PFSK-1 (cell line): ENCODE measurements around the gene SYNRG.

ENCODE experiments used
- FOXP2 ChIP-seq: optimal IDR thresholded peaks from 2 replicates; pipeline ENCODE3; 2011; ENCODE audit warnings: borderline replicate concordance, control low read depth, inconsistent platforms; ENCODE audit not compliant: insufficient read depth; ENCODE audit errors: extremely low read length, extremely low read depth
- POLR2AphosphoS5 ChIP-seq: IDR thresholded peaks from 2 replicates; pipeline ENCODE4 v1.6.1; 2012; ENCODE audit warnings: low read depth, mild to moderate bottlenecking, control low read depth, low read length, moderate library complexity
- REST ChIP-seq, 2 experiments: IDR thresholded peaks; 2 replicates each; pipeline versions ENCODE4 v1.6.1 to v1.8.0; 2011 to 2012; ENCODE audit warnings: low read depth in 2 of 2, low read length in 2 of 2, control low read depth in 1 of 2, inconsistent platforms in 1 of 2, mild to moderate bottlenecking in 1 of 2, moderate library complexity in 1 of 2; ENCODE audit not compliant: insufficient read depth in 1 of 2
- SIN3A ChIP-seq: IDR thresholded peaks from 2 replicates; pipeline ENCODE4 v1.6.1; 2012; ENCODE audit warnings: mild to moderate bottlenecking, low read length, moderate library complexity, borderline replicate concordance; ENCODE audit not compliant: insufficient read depth
- TAF1 ChIP-seq: IDR thresholded peaks from 2 replicates; pipeline ENCODE4 v1.6.1; 2012; ENCODE audit warnings: low read length, control low read depth, borderline replicate concordance; ENCODE audit not compliant: insufficient read depth

DNA sequence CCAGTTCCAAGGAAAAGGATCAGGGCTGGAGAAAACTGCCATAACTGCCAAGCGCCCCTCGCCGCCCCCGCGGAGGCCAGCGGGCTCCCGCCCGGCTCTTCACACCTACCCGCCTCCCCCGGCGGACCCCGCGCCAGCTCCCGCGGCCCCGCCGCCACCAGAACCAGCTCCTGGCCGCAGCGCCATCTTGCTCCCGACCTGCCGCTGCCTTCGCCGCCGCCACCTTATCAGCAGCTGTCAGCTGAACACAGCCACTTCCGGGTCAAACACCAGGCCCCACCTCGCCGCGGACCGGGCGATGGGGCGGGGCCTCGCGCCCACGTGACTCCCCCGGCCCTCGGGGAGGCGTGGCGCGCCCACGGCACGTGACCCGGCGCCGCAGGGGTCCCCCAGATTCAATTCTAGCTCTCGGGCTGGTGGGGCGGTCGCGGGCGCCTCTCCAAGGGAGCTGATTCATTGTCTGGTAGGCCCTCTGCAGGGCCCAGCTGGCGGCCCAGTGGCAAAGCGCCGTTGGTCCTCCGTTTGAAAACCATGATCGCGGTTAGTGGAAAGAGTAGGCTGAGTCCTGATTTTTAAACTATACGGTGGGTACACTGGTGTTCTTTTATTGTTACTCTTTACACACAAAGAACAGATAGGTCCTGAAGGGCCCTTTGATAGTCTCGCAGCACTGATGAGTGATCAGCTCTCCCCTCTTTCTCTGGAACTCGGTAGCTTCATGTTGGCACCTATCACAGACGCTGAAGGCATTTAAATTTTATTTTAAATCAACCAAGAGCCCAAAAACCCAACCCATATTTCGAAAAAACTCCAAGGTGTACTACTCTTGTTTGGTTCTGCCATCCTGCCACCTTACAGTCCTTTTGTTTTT, at the start of gene SYNRG:
- TF ChIP-seq TAF1: peak; percentile 86; the same call in 1 of the 2 replicates
- peak in 1 of 2 experiments; percentile 54; a peak in 1 of 4 replicates for TF ChIP-seq REST (IDR thresholded peaks at IDR 0.05; ENCODE audit: insufficient read depth in 1 of 2, low read depth in 2 of 2, low read length in 2 of 2)
- peak; percentile 89 for TF ChIP-seq POLR2AphosphoS5
- peak; percentile 92; the same call in 1 of the 2 replicates for TF ChIP-seq SIN3A
- TF ChIP-seq FOXP2: peak; percentile 91
